Measurements from ENCODE around the gene SENP3. TPM values are rescaled to one million over a fixed set of nuclear protein-coding genes. Genes with fewer than 3 reads are reported as not detected.
A peak's percentile ranks its signal among the peaks of the same experiment; 100 is the strongest.

SENP3 gene
- total RNA-seq, 1 experiment from 2014 or later, result 101 TPM

DNA sequence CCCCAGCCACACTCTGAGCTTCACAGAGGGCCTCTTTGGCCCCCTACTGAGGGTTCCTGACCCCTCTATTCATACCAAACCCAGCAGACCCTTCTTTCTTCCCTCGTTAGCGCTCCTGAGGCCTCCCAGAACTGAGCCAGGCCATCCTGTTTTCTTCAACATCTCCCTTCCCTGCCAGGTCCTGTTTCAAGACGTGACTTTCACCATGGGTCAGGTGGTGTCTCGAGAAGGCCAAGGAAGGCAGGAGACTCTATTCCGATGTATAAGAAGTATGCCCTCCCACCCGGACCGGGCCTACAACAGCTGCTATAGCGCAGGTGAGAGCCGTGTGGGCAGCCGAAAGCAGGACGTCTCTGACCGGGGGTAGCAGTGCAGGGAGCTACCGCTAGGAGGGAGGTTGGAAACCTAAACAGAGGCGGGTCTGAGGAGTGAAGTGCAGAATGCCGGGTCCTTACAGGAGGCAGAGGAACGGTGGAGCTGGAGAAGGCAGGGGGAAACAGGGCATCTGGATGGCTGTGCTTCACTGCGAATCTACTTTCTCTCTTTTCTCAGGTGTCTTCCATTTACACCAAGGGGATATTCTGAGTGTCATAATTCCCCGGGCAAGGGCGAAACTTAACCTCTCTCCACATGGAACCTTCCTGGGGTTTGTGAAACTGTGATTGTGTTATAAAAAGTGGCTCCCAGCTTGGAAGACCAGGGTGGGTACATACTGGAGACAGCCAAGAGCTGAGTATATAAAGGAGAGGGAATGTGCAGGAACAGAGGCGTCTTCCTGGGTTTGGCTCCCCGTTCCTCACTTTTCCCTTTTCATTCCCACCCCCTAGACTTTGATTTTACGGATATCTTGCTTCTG, 1.3 kb upstream of the SENP3 start:
- Histone ChIP-seq H3K36me3 (peaks cover 27% of the 10 kb centered on the region), H3K4me3 (peak overlapping the region; percentile 75), H3K27me3 (replicated peaks) (no peaks in the 10 kb centered on the region), H3K27ac (no peak overlapping the region), H3K9me3 (replicated peaks) (no peaks in the 10 kb centered on the region), H3K4me1 (replicated peaks) (peaks cover 14% of the 10 kb centered on the region)
- DNase-seq (ENCODE audit: low read depth in 1 of 2, low spot score in 2 of 2), result peak in 1 of 2 experiments; percentile 49

DNA sequence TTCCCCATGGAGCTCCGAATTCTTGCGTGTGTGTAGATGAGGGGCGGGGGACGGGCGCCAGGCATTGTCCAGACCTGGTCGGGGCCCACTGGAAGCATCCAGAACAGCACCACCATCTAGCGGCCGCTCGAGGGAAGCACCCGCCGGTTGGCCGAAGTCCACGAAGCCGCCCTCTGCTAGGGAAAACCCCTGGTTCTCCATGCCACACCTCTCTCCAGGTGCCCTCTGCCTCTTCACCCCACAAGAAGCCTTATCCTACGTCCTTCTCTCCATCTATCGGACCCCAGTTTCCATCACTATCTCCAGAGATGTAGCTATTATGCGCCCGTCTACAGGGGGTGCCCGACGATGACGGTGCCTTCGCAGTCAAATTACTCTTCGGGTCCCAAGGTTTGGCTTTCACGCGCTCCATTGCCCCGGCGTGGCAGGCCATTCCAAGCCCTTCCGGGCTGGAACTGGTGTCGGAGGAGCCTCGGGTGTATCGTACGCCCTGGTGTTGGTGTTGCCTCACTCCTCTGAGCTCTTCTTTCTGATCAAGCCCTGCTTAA, 617 bp upstream of the SENP3 start:
- Histone ChIP-seq H3K9me3 (replicated peaks) (no peaks in the 10 kb centered on the region), H3K27ac (peak overlapping the region; percentile 54), H3K36me3 (peaks cover 31% of the 10 kb centered on the region), H3K4me3 (peak overlapping the region; percentile 75), H3K4me1 (replicated peaks) (peaks cover 14% of the 10 kb centered on the region), H3K27me3 (replicated peaks) (no peaks in the 10 kb centered on the region)
- DNase-seq (ENCODE audit: low read depth in 1 of 2, low spot score in 2 of 2), result peak; percentile 84 to 88

DNA sequence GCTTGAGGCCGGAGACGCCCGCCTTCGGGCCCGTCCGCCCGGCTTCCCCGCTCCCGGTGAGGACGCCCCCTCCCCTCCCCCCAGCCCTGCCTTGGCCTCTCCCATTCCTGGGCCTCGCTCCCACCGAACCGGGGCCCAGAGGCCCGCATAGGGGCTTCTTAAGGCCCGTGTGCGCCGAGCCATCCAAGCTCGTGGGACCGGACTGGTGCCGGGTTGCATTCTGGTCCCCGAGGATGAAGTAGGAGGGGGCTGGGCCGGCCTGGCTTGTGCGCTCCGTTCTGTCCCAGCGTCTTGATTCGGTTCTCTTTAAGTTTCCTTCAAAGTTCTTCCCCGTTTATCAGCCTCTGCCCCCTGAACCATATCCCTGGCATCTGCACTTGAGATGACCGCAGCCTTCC, 488 bp downstream of the SENP3 start:
- Histone ChIP-seq H3K4me1 (replicated peaks) (peaks cover 14% of the 10 kb centered on the region), H3K27ac (peak overlapping the region; percentile 47), H3K27me3 (replicated peaks) (no peaks in the 10 kb centered on the region), H3K9me3 (replicated peaks) (no peaks in the 10 kb centered on the region), H3K4me3 (peak overlapping the region; percentile 75), H3K36me3 (peaks cover 40% of the 10 kb centered on the region)
- no peak for DNase-seq (ENCODE audit: low read depth in 1 of 2, low spot score in 2 of 2)

GRCh38 chr17:7563115-7563869, 1.6 kb downstream of the SENP3 start:
- Histone ChIP-seq H3K27ac (no peak overlapping the region), H3K27me3 (replicated peaks) (no peaks in the 10 kb centered on the region), H3K9me3 (replicated peaks) (no peaks in the 10 kb centered on the region), H3K36me3 (peaks cover 47% of the 10 kb centered on the region), H3K4me3 (no peak overlapping the region; the same call in 1 of the 2 replicates), H3K4me1 (replicated peaks) (peaks cover 14% of the 10 kb centered on the region)
- DNase-seq (ENCODE audit: low read depth in 1 of 2, low spot score in 2 of 2), result no peak

- DNase-seq (ENCODE audit: low read depth in 1 of 2, low spot score in 2 of 2), result no peak
- Histone ChIP-seq H3K36me3 (peaks cover 78% of the 10 kb centered on the region), H3K9me3 (replicated peaks) (no peaks in the 10 kb centered on the region), H3K27ac (no peak overlapping the region), H3K4me1 (replicated peaks) (peaks cover 6% of the 10 kb centered on the region), H3K27me3 (replicated peaks) (no peaks in the 10 kb centered on the region), H3K4me3 (no peak overlapping the region)
Observed at GRCh38 chr17:7569571-7569970, 7.9 kb downstream of the SENP3 start.

DNA sequence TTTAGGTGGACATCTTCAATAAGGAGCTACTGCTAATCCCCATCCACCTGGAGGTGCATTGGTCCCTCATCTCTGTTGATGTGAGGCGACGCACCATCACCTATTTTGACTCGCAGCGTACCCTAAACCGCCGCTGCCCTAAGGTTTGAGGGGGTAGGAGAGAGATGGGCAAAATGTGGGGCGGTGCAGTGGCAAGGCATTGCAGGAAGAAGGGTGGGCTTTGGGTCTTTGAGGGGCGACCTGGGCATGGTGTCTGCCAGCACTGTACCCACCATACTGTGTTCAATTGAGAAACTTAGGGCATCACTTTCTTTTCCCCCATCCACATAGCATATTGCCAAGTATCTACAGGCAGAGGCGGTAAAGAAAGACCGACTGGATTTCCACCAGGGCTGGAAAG, 8.6 kb downstream of the SENP3 start:
- Histone ChIP-seq H3K27me3 (replicated peaks) (no peaks in the 10 kb centered on the region), H3K9me3 (replicated peaks) (no peaks in the 10 kb centered on the region), H3K27ac (no peak overlapping the region), H3K4me1 (replicated peaks) (peaks cover 14% of the 10 kb centered on the region), H3K36me3 (peaks cover 78% of the 10 kb centered on the region), H3K4me3 (no peak overlapping the region)
- no peak for DNase-seq (ENCODE audit: low read depth in 1 of 2, low spot score in 2 of 2)

DNA sequence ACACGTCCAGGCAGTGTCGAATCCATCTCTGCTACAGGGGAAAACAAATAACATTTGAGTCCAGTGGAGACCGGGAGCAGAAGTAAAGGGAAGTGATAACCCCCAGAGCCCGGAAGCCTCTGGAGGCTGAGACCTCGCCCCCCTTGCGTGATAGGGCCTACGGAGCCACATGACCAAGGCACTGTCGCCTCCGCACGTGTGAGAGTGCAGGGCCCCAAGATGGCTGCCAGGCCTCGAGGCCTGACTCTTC, 10.5 kb downstream of the SENP3 start:
- Histone ChIP-seq H3K4me3 (peak overlapping the region; percentile 75), H3K4me1 (replicated peaks) (peaks cover 18% of the 10 kb centered on the region), H3K36me3 (peaks cover 84% of the 10 kb centered on the region), H3K9me3 (replicated peaks) (no peaks in the 10 kb centered on the region), H3K27ac (peak overlapping the region; percentile 12), H3K27me3 (replicated peaks) (no peaks in the 10 kb centered on the region)
- peak in 1 of 2 experiments; percentile 98 for DNase-seq (ENCODE audit: low read depth in 1 of 2, low spot score in 2 of 2)

GRCh38 chr17:7572588-7573323, 11.0 kb downstream of the SENP3 start:
- Histone ChIP-seq H3K36me3 (peaks cover 84% of the 10 kb centered on the region), H3K4me3 (peak overlapping the region; percentile 75), H3K27me3 (replicated peaks) (no peaks in the 10 kb centered on the region), H3K27ac (peak overlapping the region; percentile 83), H3K9me3 (replicated peaks) (no peaks in the 10 kb centered on the region), H3K4me1 (replicated peaks) (peaks cover 18% of the 10 kb centered on the region)
- DNase-seq (ENCODE audit: low read depth in 1 of 2, low spot score in 2 of 2), result peak in 1 of 2 experiments; percentile 99

DNA sequence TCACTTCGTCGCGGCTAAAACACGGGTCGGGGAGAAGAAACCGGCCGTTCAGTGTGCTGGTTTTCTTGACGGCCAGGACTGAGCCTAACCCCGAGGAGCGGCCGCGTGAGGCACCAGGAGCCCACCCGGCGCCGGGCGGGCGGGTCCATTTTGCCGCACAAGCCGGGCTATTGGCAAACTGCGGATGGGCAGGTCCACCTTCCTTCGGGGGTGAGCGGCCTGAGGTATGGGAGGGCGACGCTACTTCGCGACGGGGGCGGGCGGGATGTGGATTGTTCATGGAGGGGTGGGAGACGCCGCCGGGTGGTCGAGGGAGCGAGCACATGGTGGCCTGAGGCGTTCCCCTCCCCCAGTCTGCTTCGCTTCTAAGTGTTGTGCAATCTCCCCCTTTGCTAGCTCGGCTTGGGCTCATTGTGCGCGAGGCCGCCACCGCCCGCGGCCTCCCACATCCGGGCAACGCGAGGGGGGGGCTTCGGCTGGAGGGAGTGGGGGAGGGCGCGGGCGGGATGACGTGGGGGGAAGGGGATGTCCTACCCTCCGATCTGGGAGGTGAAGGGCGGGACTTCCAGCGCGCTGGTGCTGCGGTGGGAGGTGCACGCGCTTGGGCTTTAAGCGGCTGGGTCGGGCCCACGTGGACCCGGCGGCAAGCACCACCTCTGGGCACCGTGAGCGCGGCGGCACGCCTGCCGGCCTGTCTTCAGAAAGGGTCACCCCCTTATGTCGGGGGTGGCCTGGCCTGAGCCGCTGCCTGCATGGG, 11.8 kb downstream of the SENP3 start:
- peak overlapping the region; percentile 75 for H3K4me3 ChIP-seq
- H3K36me3 ChIP-seq, result peaks cover 87% of the 10 kb centered on the region
- DNase-seq (ENCODE audit: low read depth in 1 of 2, low spot score in 2 of 2), result peak; percentile 73 to 91
- H3K27me3 ChIP-seq (replicated peaks), result no peaks in the 10 kb centered on the region
- H3K9me3 ChIP-seq (replicated peaks), result no peaks in the 10 kb centered on the region
- peaks cover 18% of the 10 kb centered on the region for H3K4me1 ChIP-seq (replicated peaks)
- peak overlapping the region; percentile 83 for H3K27ac ChIP-seq

- H3K9me3 ChIP-seq (replicated peaks), result no peaks in the 10 kb centered on the region
- no peaks in the 10 kb centered on the region for H3K27me3 ChIP-seq (replicated peaks)
- no peak overlapping the region for H3K27ac ChIP-seq
- peaks cover 24% of the 10 kb centered on the region for H3K4me1 ChIP-seq (replicated peaks)
- peak overlapping the region; percentile 75 for H3K4me3 ChIP-seq
- DNase-seq (ENCODE audit: low read depth in 1 of 2, low spot score in 2 of 2), result no peak
- peaks cover 91% of the 10 kb centered on the region for H3K36me3 ChIP-seq
Observed at GRCh38 chr17:7574176-7574953, 12.6 kb downstream of the SENP3 start.

GRCh38 chr17:7575481-7575883, 13.8 kb downstream of the SENP3 start:
- no peak overlapping the region for H3K4me3 ChIP-seq
- peaks cover 92% of the 10 kb centered on the region for H3K36me3 ChIP-seq
- H3K9me3 ChIP-seq (replicated peaks), result no peaks in the 10 kb centered on the region
- H3K27ac ChIP-seq, result no peak overlapping the region
- peaks cover 31% of the 10 kb centered on the region for H3K4me1 ChIP-seq (replicated peaks)
- H3K27me3 ChIP-seq (replicated peaks), result no peaks in the 10 kb centered on the region
- DNase-seq (ENCODE audit: low read depth in 1 of 2, low spot score in 2 of 2), result no peak

DNA sequence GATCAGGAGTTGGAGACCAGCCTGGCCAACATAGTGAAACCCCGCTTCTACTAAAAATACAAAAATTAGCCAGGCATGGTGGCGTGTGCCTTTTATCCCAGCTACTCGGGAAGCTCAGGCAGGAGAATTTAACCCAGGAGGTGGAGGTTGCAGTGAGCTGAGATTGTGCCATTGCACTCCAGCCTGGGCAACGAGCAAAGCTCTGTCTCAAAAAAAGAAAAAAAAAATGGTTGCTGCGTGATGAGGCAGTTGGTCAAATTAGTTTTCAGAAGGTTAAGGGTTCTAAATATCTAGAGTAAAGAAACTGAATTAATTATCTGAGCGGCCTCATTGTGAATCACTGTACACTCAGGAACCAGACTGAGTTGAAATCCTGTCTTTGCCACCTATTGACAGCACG, 14.2 kb downstream of the SENP3 start:
- Histone ChIP-seq H3K4me3 (no peak overlapping the region), H3K9me3 (replicated peaks) (no peaks in the 10 kb centered on the region), H3K27ac (no peak overlapping the region), H3K36me3 (peaks cover 92% of the 10 kb centered on the region), H3K27me3 (replicated peaks) (no peaks in the 10 kb centered on the region), H3K4me1 (replicated peaks) (peaks cover 31% of the 10 kb centered on the region)
- DNase-seq (ENCODE audit: low read depth in 1 of 2, low spot score in 2 of 2), result no peak

All from SJSA1 (cell line).